ENCODE measurements around the gene TRAFD1.
"Not testable (repeated sequence)": the region's sequence is repeated elsewhere in the genome, so short reads cannot be mapped to it uniquely, and the experiment has no call there.

The TRAFD1 gene

GRCh38 chr12:112125250-112125999 is at the start of gene TRAFD1:
TSS of gene TRAFD1 (plus strand) at chr12:112125560. CDS start at chr12:112130523, 4,963 bp downstream.
- DNase-seq = peak; percentile 97 to 98

- no peak for DNase-seq
Measured at GRCh38 chr12:112087055-112087850, 38.1 kb upstream of the TRAFD1 start.

GRCh38 chr12:112087851-112088250 is 37.5 kb upstream of the TRAFD1 start:
- no peak for DNase-seq

- DNase-seq = no peak
Measured at GRCh38 chr12:112091563-112091962, 33.8 kb upstream of the TRAFD1 start.

- no peak for DNase-seq
Measured at GRCh38 chr12:112096070-112096469, 29.3 kb upstream of the TRAFD1 start.

GRCh38 chr12:112096667-112097066 is 28.7 kb upstream of the TRAFD1 start:
- DNase-seq = no peak

- DNase-seq = no peak
Measured at GRCh38 chr12:112097641-112098040, 27.7 kb upstream of the TRAFD1 start.

GRCh38 chr12:112100500-112100899 is 24.9 kb upstream of the TRAFD1 start:
- DNase-seq = not testable (repeated sequence)

GRCh38 chr12:112102127-112102526 is 23.2 kb upstream of the TRAFD1 start:
- DNase-seq = no peak

GRCh38 chr12:112102746-112103145 is 22.6 kb upstream of the TRAFD1 start:
- DNase-seq = not testable (repeated sequence)

GRCh38 chr12:112103758-112104503 is 21.4 kb upstream of the TRAFD1 start:
- no peak for DNase-seq

GRCh38 chr12:112105891-112106290 is 19.5 kb upstream of the TRAFD1 start:
- no peak for DNase-seq

GRCh38 chr12:112107306-112108201 is 17.8 kb upstream of the TRAFD1 start:
- no peak for DNase-seq

GRCh38 chr12:112108202-112109079 is 16.9 kb upstream of the TRAFD1 start, which contains the start of gene NAA25:
TSS of gene NAA25 (minus strand) at chr12:112108783. CDS start at chr12:112108773, 10 bp downstream.
- DNase-seq = peak; percentile 86 to 87

GRCh38 chr12:112110787-112111662 is 14.3 kb upstream of the TRAFD1 start:
- not testable (repeated sequence) for DNase-seq

- DNase-seq = no peak
Measured at GRCh38 chr12:112111931-112112330, 13.4 kb upstream of the TRAFD1 start.

GRCh38 chr12:112112409-112113133 is 12.8 kb upstream of the TRAFD1 start:
- no peak for DNase-seq

GRCh38 chr12:112115259-112116045 is 9.9 kb upstream of the TRAFD1 start:
- no peak for DNase-seq

Measured in CD4-positive, alpha-beta T cell treated with Interleukin-4 for 1 hour (primary cell).